MCF 10A (cell line): ENCODE results near the gene ALDH1A2. TPM values are rescaled to one million over a fixed set of nuclear protein-coding genes. Genes with fewer than 3 reads are reported as not detected.
"Not testable (repeated sequence)": the region's sequence is repeated elsewhere in the genome, so short reads cannot be mapped to it uniquely, and the experiment has no call there.

Source experiments
- BruUV-seq: library from RNA; stranded (reverse); fragments of 400-500 nt; replicated peaks from 2 replicates; lab custom pipeline; 2021; lab: Mats Ljungman, UMichigan
- CTCF ChIA-PET: fragments of 300-600 bp; sonication (Branson Sonifier 250); formaldehyde crosslinking; extraction: SDS; loops from one replicate; lab custom pipeline; 2021; ENCODE audit warnings: antibody characterized with exemption, inconsistent platforms; lab: Yijun Ruan, JAX
- POLR2A ChIA-PET: fragments of 300-600, 350-650 bp; sonication (Branson Sonifier 250); formaldehyde crosslinking; extraction: SDS; loops from one replicate; lab custom pipeline; 2020; ENCODE audit warnings: antibody characterized with exemption, inconsistent platforms; lab: Yijun Ruan, JAX
- DNase-seq: peaks from one replicate; pipeline ENCODE4 v3.0.0-alpha.2; 2018; ENCODE audit not compliant: unreplicated experiment
- H3K27ac Mint-ChIP-seq: one replicate; pipeline ENCODE4 v1.8.0; 2022; ENCODE audit warnings: mild to moderate bottlenecking, low read depth, mixed read lengths; ENCODE audit not compliant: unreplicated experiment
- H3K27me3 Mint-ChIP-seq: one replicate; pipeline ENCODE4 v1.8.0; 2022; ENCODE audit warnings: mixed read lengths; ENCODE audit not compliant: insufficient read depth, unreplicated experiment
- H3K36me3 Mint-ChIP-seq: one replicate; pipeline ENCODE4 v1.8.0; 2022; ENCODE audit warnings: mild to moderate bottlenecking, moderate library complexity, mixed read lengths; ENCODE audit not compliant: insufficient read depth, unreplicated experiment
- H3K4me1 Mint-ChIP-seq: one replicate; pipeline ENCODE4 v1.8.0; 2022; ENCODE audit warnings: mixed read lengths; ENCODE audit not compliant: insufficient read depth, unreplicated experiment
- H3K4me3 Mint-ChIP-seq: one replicate; pipeline ENCODE4 v1.8.0; 2022; ENCODE audit warnings: mild to moderate bottlenecking, moderate library complexity, mixed read lengths; ENCODE audit not compliant: unreplicated experiment
- H3K9me3 Mint-ChIP-seq: one replicate; pipeline ENCODE4 v1.8.0; 2022; ENCODE audit warnings: mixed read lengths; ENCODE audit not compliant: unreplicated experiment
- intact Hi-C: fragments of 100-400 bp; cut with micrococcal nuclease; formaldehyde crosslinking; loops from 2 replicates; pipeline ENCODE4 v1.14.1; 2022
- total RNA-seq: library from RNA; stranded (reverse); gene quantifications from 2 replicates; pipeline ENCODE4 v1.2.3, GENCODE V29; 2022
- TF ChIP-seq, protein P1 (sequence below): fragments of 200-600 bp; IDR thresholded peaks from one replicate; pipeline ENCODE4 v1.8.0; 2022; ENCODE audit warnings: antibody characterized with exemption, mild to moderate bottlenecking; ENCODE audit not compliant: unreplicated experiment

The ALDH1A2 gene
- total RNA-seq, 1 experiment from 2014 or later = 1.2 TPM

- BruUV-seq = no TSS peak
- Mint-ChIP-seq H3K27me3 (no peaks in the 10 kb centered on the region), H3K36me3 (no peaks in the 10 kb centered on the region), H3K4me3 (no peak overlapping the region), H3K27ac (no peak overlapping the region), H3K9me3 (no peaks in the 10 kb centered on the region), H3K4me1 (no peaks in the 10 kb centered on the region)
- ChIA-PET CTCF (interaction anchor here (0.8 kb wide), 1 partner anchor 33 kb away, joined by 3 read pairs; no protein-coding TSS in a partner anchor), POLR2A (interaction anchor here (1.1 kb wide), 1 partner anchor 16 kb away, joined by 3 read pairs; no protein-coding TSS in a partner anchor)
- DNase-seq = no peak
- TF ChIP-seq, protein P1, sequence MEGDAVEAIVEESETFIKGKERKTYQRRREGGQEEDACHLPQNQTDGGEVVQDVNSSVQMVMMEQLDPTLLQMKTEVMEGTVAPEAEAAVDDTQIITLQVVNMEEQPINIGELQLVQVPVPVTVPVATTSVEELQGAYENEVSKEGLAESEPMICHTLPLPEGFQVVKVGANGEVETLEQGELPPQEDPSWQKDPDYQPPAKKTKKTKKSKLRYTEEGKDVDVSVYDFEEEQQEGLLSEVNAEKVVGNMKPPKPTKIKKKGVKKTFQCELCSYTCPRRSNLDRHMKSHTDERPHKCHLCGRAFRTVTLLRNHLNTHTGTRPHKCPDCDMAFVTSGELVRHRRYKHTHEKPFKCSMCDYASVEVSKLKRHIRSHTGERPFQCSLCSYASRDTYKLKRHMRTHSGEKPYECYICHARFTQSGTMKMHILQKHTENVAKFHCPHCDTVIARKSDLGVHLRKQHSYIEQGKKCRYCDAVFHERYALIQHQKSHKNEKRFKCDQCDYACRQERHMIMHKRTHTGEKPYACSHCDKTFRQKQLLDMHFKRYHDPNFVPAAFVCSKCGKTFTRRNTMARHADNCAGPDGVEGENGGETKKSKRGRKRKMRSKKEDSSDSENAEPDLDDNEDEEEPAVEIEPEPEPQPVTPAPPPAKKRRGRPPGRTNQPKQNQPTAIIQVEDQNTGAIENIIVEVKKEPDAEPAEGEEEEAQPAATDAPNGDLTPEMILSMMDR = no peak
- intact Hi-C loops = no loop called here
Observed at GRCh38 chr15:58010983-58011382, 54.5 kb downstream of the ALDH1A2 start.

DNA sequence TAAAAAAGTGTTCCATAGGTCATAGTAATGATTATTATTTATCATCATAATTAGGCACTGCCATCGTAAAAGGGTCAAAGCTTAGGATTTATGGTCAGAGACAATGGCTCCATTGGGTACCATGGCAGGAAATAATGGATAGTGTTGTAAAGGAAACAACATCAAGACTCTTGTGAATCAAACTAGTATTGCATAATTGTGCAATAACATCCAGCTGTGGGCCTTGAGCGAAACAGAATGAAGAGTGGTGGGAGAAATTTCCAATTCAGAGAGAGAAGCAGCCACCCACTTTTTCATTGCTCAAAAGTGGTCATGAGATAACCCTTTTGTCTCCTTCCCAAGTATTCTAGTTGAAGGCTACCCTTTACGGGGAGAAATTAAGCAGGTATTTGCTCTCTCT, 61.7 kb downstream of the ALDH1A2 start:
- no peaks in the 10 kb centered on the region for H3K4me1 Mint-ChIP-seq
- intact Hi-C loops = no loop called here
- H3K36me3 Mint-ChIP-seq = no peaks in the 10 kb centered on the region
- ChIA-PET CTCF (no interaction called here), POLR2A (interaction anchor here (0.7 to 2.2 kb wide), 2 partner anchors 11 to 21 kb away, joined by 3 to 5 read pairs; no protein-coding TSS in a partner anchor)
- TF ChIP-seq, protein P1 = no peak
- BruUV-seq = no TSS peak
- no peak overlapping the region for H3K4me3 Mint-ChIP-seq
- no peak for DNase-seq
- H3K27me3 Mint-ChIP-seq = no peaks in the 10 kb centered on the region
- H3K9me3 Mint-ChIP-seq = no peaks in the 10 kb centered on the region
- no peak overlapping the region for H3K27ac Mint-ChIP-seq

DNA sequence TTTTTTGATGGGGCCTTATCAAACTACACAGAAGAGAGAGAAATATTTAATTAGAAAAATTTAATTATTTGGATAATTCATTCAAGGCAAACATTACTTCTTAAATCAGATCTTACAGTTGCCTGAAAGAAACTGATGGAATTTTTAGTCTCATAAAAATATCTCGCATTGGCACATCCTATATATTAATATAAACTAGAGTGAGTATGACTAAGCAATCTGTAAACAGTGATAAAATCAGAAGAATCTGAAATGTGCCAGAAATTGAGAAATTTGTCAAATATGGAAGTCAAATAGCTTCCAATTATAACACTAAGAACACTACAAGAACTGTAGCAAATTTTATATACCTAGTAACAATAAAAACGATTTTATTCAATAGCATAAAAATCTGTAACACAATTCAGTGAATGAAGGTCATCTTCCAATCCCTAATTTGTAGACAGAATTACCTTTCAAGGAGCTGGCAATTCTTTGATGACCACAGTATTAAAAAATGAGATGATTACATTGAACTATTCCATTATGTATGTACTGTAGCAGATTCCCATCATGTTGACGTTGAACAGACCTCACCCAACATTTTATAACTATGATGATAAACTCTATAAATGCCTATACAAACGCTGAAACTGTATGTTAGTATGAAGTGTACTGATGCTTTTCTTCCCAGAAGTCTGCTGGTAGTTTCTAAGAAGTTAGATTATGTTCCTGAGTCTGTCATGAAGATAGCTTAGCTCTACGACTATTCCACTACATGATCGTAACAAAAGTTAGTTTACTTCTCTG, 63.0 kb downstream of the ALDH1A2 start:
- no peaks in the 10 kb centered on the region for H3K4me1 Mint-ChIP-seq
- POLR2A ChIA-PET = interaction anchor here (2.2 kb wide), 1 partner anchor 9 kb away, joined by 5 read pairs; no protein-coding TSS in a partner anchor
- intact Hi-C loops = no loop called here
- CTCF ChIA-PET = interaction anchor here (1.4 kb wide), 1 partner anchor 64 kb away, joined by 5 read pairs; no protein-coding TSS in a partner anchor
- no peaks in the 10 kb centered on the region for H3K36me3 Mint-ChIP-seq
- TF ChIP-seq, protein P1 = no peak
- H3K9me3 Mint-ChIP-seq = no peaks in the 10 kb centered on the region
- BruUV-seq = no TSS peak
- H3K27ac Mint-ChIP-seq = no peak overlapping the region
- DNase-seq = no peak
- no peak overlapping the region for H3K4me3 Mint-ChIP-seq
- H3K27me3 Mint-ChIP-seq = no peaks in the 10 kb centered on the region

- H3K27ac Mint-ChIP-seq, intact Hi-C loops, POLR2A ChIA-PET, H3K9me3 Mint-ChIP-seq, DNase-seq, H3K36me3 Mint-ChIP-seq, H3K27me3 Mint-ChIP-seq, H3K4me3 Mint-ChIP-seq, H3K4me1 Mint-ChIP-seq, BruUV-seq: not testable (repeated sequence)
- CTCF ChIA-PET = interaction anchor here (1.3 to 1.4 kb wide), 2 partner anchors 67 to 267 kb away, joined by 3 read pairs; no protein-coding TSS in a partner anchor
Observed at GRCh38 chr15:57999699-58000098, 65.8 kb downstream of the ALDH1A2 start.
